OCI-LY1 (cell line): ENCODE measurements around the gene ASTL.

Source experiments
- CTCF ChIP-seq: fragments of 200-600 bp; sonication (generic), shearing (Covaris generic); IDR thresholded peaks from 2 replicates; pipeline ENCODE4 v1.5.1; 2017; ENCODE audit warnings: mild to moderate bottlenecking, antibody characterized with exemption, low read length, moderate library complexity, mixed read lengths
- EZH2 ChIP-seq: fragments of 200-600 bp; sonication (generic), shearing (Covaris generic); IDR thresholded peaks from 2 replicates; pipeline ENCODE4 v1.8.0; 2017; ENCODE audit warnings: borderline replicate concordance, mixed run types, mild to moderate bottlenecking, antibody characterized with exemption, low read length, moderate library complexity, mixed read lengths

GRCh38 chr2:96186562-96186961 lies 48.3 kb upstream of the ASTL start:
- TF ChIP-seq CTCF (no peak), EZH2 (no peak)
